Neural cell (in vitro differentiated cells): ENCODE data around the gene PRKD1. TPM values are rescaled to one million over a fixed set of nuclear protein-coding genes. Genes with fewer than 3 reads are reported as not detected.

Experiments
- H2AFZ ChIP-seq: fragments of 200-600, 300-800 bp; sonication (generic), shearing (Covaris generic); 2 replicates; pipeline ENCODE4 v1.6.0; 2014; ENCODE audit warnings: low read depth, mild to moderate bottlenecking, antibody characterized with exemption, low read length, moderate library complexity
- H3F3A ChIP-seq: fragments of 200-600 bp; shearing (Covaris generic); 2 replicates; pipeline ENCODE4 v1.6.1; 2016; ENCODE audit warnings: mild to moderate bottlenecking, moderate library complexity, mixed read lengths, antibody characterized with exemption, low read length; ENCODE audit not compliant: insufficient read depth, poor library complexity, severe bottlenecking
- H3K27ac ChIP-seq: fragments of 200-600, 300-800 bp; sonication (generic), shearing (Covaris generic); 2 replicates; pipeline ENCODE4 v1.5.1; 2014; ENCODE audit warnings: mild to moderate bottlenecking, low read length, moderate library complexity
- H3K27me3 ChIP-seq: fragments of 300-800, 200-600 bp; sonication (generic), shearing (Covaris generic); 2 replicates; pipeline ENCODE4 v1.6.0; 2014; ENCODE audit warnings: mild to moderate bottlenecking, low read depth, low read length, moderate library complexity; ENCODE audit not compliant: insufficient read depth
- H3K36me3 ChIP-seq: fragments of 300-800, 200-600 bp; sonication (generic), shearing (Covaris generic); 2 replicates; pipeline ENCODE4 v1.5.1; 2014; ENCODE audit warnings: mild to moderate bottlenecking, antibody characterized with exemption, low read length, moderate library complexity; ENCODE audit not compliant: insufficient read depth
- H3K4me2 ChIP-seq: fragments of 300-800, 200-600 bp; sonication (generic), shearing (Covaris generic); 2 replicates; pipeline ENCODE4 v1.6.0; 2014; ENCODE audit warnings: mild to moderate bottlenecking, low read length
- H3K4me3 ChIP-seq: fragments of 300-800, 200-600 bp; sonication (generic), shearing (Covaris generic); 2 replicates; pipeline ENCODE4 v1.5.1; 2014; ENCODE audit warnings: mild to moderate bottlenecking, low read length, moderate library complexity
- H3K79me2 ChIP-seq: fragments of 200-600 bp; shearing (Covaris generic); replicated peaks from 2 replicates; pipeline ENCODE4 v1.6.0; 2014; ENCODE audit warnings: mild to moderate bottlenecking, low read length, moderate library complexity; ENCODE audit not compliant: insufficient read depth
- H3K9ac ChIP-seq: fragments of 300-800, 200-600 bp; sonication (generic), shearing (Covaris generic); 2 replicates; pipeline ENCODE4 v1.6.1; 2016; ENCODE audit warnings: mild to moderate bottlenecking, low read length, mixed read lengths
- H3K9me2 ChIP-seq: fragments of 200-600 bp; shearing (Covaris generic); 2 replicates; pipeline ENCODE4 v1.6.1; 2016; ENCODE audit warnings: mild to moderate bottlenecking, low read length, mixed read lengths; ENCODE audit not compliant: insufficient read depth
- H3K9me3 ChIP-seq: fragments of 200-600, 300-800 bp; sonication (generic), shearing (Covaris generic); 2 replicates; pipeline ENCODE4 v1.6.1; 2016; ENCODE audit warnings: mild to moderate bottlenecking, mixed run types, low read length, moderate library complexity, mixed read lengths
- H4K20me1 ChIP-seq: fragments of 200-600 bp; shearing (Covaris generic); 2 replicates; pipeline ENCODE4 v1.6.1; 2016; ENCODE audit warnings: mild to moderate bottlenecking, mixed run types; ENCODE audit not compliant: insufficient read depth
- CTCF ChIP-seq: fragments of 450-650 bp; IDR thresholded peaks from 2 replicates; pipeline ENCODE4 v1.5.1; 2014; ENCODE audit warnings: antibody characterized with exemption, mild to moderate bottlenecking, moderate library complexity; ENCODE audit not compliant: poor library complexity, severe bottlenecking
- EP300 ChIP-seq: fragments of 450-650 bp; conservative IDR thresholded peaks from 2 replicates; pipeline ENCODE4 v1.6.1; 2014; ENCODE audit warnings: antibody characterized with exemption, mild to moderate bottlenecking, moderate library complexity; ENCODE audit not compliant: poor library complexity, severe bottlenecking
- EZH2 ChIP-seq: fragments of 200-600, 300-800 bp; shearing (Covaris generic), sonication (generic); IDR thresholded peaks from 2 replicates; pipeline ENCODE4 v1.6.1; 2014; ENCODE audit warnings: antibody characterized with exemption, low read length, borderline replicate concordance, mild to moderate bottlenecking; ENCODE audit not compliant: insufficient read depth, poor library complexity, severe bottlenecking
- MXI1 ChIP-seq: fragments of 450-650 bp; conservative IDR thresholded peaks from 2 replicates; pipeline ENCODE4 v1.6.1; 2014; ENCODE audit warnings: antibody characterized with exemption, mild to moderate bottlenecking; ENCODE audit not compliant: poor library complexity, severe bottlenecking
- POLR2AphosphoS5 ChIP-seq: IDR thresholded peaks from 2 replicates; pipeline ENCODE4 v1.6.1; 2012
- RAD21 ChIP-seq: fragments of 450-650 bp; conservative IDR thresholded peaks from 2 replicates; pipeline ENCODE4 v1.6.1; 2014; ENCODE audit warnings: antibody characterized with exemption, mild to moderate bottlenecking, moderate library complexity
- REST ChIP-seq: IDR thresholded peaks from 2 replicates; pipeline ENCODE4 v1.6.1; 2012; ENCODE audit warnings: borderline replicate concordance
- SMC3 ChIP-seq: fragments of 450-650 bp; conservative IDR thresholded peaks from 2 replicates; pipeline ENCODE4 v1.6.1; 2014; ENCODE audit warnings: antibody characterized with exemption, mild to moderate bottlenecking, moderate library complexity; ENCODE audit not compliant: poor library complexity
- TAF1 ChIP-seq: IDR thresholded peaks from 2 replicates; pipeline ENCODE4 v1.6.1; 2012; ENCODE audit warnings: low read depth
- polyA plus RNA-seq: library from polyadenylated mRNA; depleted of rRNA; stranded (reverse); fragments of >200 nt; gene quantifications from 2 replicates; pipeline ENCODE4 v1.2.3, GENCODE V29; 2014

Gene PRKD1
- polyA plus RNA-seq, 1 donor from 2014 or later = 9.6 TPM

- TF ChIP-seq POLR2AphosphoS5 = no peak
- no peak for TF ChIP-seq CTCF
- TF ChIP-seq EP300 = no peak
- no peak for TF ChIP-seq EZH2
- no peak for TF ChIP-seq TAF1
- no peak for TF ChIP-seq RAD21
- TF ChIP-seq REST = no peak
- no peak for TF ChIP-seq MXI1
- no peak for TF ChIP-seq SMC3
- Histone ChIP-seq H3K27me3 (no peaks in the 10 kb centered on the region), H4K20me1 (no peaks in the 10 kb centered on the region), H3K9me3 (no peaks in the 10 kb centered on the region), H3K9ac (no peak overlapping the region), H3K4me2 (no peak overlapping the region), H3K79me2 (no peaks in the 10 kb centered on the region), H3K4me3 (no peak overlapping the region), H3F3A (no peaks in the 10 kb centered on the region), H3K27ac (no peak overlapping the region), H3K9me2 (no peaks in the 10 kb centered on the region), H3K36me3 (no peaks in the 10 kb centered on the region), H2AFZ (no peak overlapping the region)
These were observed 256.6 kb downstream of the PRKD1 start for GRCh38 chr14:29671034-29671433.

GRCh38 chr14:29668201-29668600, 259.4 kb downstream of the PRKD1 start:
- H3K79me2 ChIP-seq = no peaks in the 10 kb centered on the region
- no peak overlapping the region for H3K27ac ChIP-seq
- no peak overlapping the region for H3K9ac ChIP-seq
- H3K4me3 ChIP-seq = no peak overlapping the region
- no peak overlapping the region for H3K4me2 ChIP-seq
- no peaks in the 10 kb centered on the region for H4K20me1 ChIP-seq
- no peaks in the 10 kb centered on the region for H3K36me3 ChIP-seq
- H3K9me2 ChIP-seq = no peaks in the 10 kb centered on the region
- no peaks in the 10 kb centered on the region for H3K27me3 ChIP-seq
- no peak for TF ChIP-seq RAD21
- H3K9me3 ChIP-seq = no peaks in the 10 kb centered on the region
- no peak overlapping the region for H2AFZ ChIP-seq
- no peaks in the 10 kb centered on the region for H3F3A ChIP-seq

GRCh38 chr14:29664515-29664914, 263.1 kb downstream of the PRKD1 start:
- H3F3A ChIP-seq = no peaks in the 10 kb centered on the region
- H3K27ac ChIP-seq = no peak overlapping the region
- H3K27me3 ChIP-seq = no peaks in the 10 kb centered on the region
- H3K4me2 ChIP-seq = no peak overlapping the region
- TF ChIP-seq EZH2 (no peak), TAF1 (no peak), CTCF (no peak), POLR2AphosphoS5 (no peak), SMC3 (no peak), RAD21 (no peak), REST (no peak), MXI1 (no peak), EP300 (no peak)
- no peaks in the 10 kb centered on the region for H3K36me3 ChIP-seq
- no peaks in the 10 kb centered on the region for H3K79me2 ChIP-seq
- H3K4me3 ChIP-seq = no peak overlapping the region
- H3K9me3 ChIP-seq = no peaks in the 10 kb centered on the region
- H3K9ac ChIP-seq = no peak overlapping the region
- H2AFZ ChIP-seq = no peak overlapping the region
- no peaks in the 10 kb centered on the region for H3K9me2 ChIP-seq
- no peaks in the 10 kb centered on the region for H4K20me1 ChIP-seq
